A549 (cell line): ENCODE measurements around the gene TRANK1.

ENCODE experiments used
- CEBPB ChIP-seq, 2 experiments: fragments of >200 bp in 1 of 2; sonication (Bioruptor Twin) in 1 of 2; formaldehyde crosslinking in 1 of 2; IDR thresholded peaks; 2 replicates each; pipeline ENCODE4 v1.6.1; 2012 to 2016
- EP300 ChIP-seq, 2 experiments: fragments of >200 bp; sonication (Bioruptor Twin); formaldehyde crosslinking; IDR thresholded peaks; 2 replicates in 1 of 2; 3 replicates in 1 of 2; pipeline ENCODE4 v1.6.1; 2016 to 2017
- HOXB5 ChIP-seq: fragments of 250-450 bp; sonication (Bioruptor Pico); IDR thresholded peaks from 2 replicates; pipeline ENCODE4 v1.5.0; 2020; ENCODE audit warnings: mild to moderate bottlenecking, moderate library complexity
- KDM1A ChIP-seq: fragments of 200-600 bp; sonication (generic); IDR thresholded peaks from 2 replicates; pipeline ENCODE4 v1.6.1; 2016; ENCODE audit warnings: low read depth, mild to moderate bottlenecking
- POLR2A ChIP-seq: IDR thresholded peaks from 2 replicates; pipeline ENCODE4 v1.6.1; 2012; ENCODE audit warnings: mild to moderate bottlenecking, low read length
- POLR2AphosphoS2 ChIP-seq: conservative IDR thresholded peaks from 2 replicates; pipeline ENCODE4 v1.6.1; 2012; ENCODE audit warnings: low read length, improper control_type of control experiment, inconsistent platforms
- ZSCAN20 ChIP-seq: fragments of 250-450 bp; sonication (Bioruptor Pico); IDR thresholded peaks from 2 replicates; pipeline ENCODE4 v1.8.0; 2022; ENCODE audit warnings: mild to moderate bottlenecking, moderate library complexity
- TF ChIP-seq, protein P1 (sequence below): fragments of >200 bp; sonication (Bioruptor Twin); formaldehyde crosslinking; IDR thresholded peaks from 3 replicates; pipeline ENCODE4 v1.5.1; 2016
- TF ChIP-seq, protein P2 (sequence below): IDR thresholded peaks from 2 replicates; pipeline ENCODE4 v1.6.1; 2012

DNA sequence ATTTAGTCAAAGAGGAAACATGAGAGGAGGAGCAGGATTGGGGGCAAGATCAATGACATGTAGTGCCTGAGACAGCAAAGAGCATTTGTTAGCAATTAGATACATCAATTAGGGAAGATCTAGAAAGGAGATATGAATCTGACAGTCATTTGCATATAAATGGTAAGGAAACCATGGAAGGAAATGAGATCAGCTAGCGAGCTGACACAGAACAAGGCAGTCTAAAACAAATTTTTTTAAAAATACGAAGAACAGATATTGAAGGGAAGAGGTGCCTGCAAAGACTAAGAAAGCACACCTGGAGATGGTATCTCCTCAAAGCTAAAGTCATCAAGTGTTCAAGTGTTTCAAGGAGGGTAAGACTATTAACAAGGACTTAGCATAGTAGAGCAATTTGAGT is 43.5 kb upstream of the TRANK1 start:
- TF ChIP-seq, protein P1, sequence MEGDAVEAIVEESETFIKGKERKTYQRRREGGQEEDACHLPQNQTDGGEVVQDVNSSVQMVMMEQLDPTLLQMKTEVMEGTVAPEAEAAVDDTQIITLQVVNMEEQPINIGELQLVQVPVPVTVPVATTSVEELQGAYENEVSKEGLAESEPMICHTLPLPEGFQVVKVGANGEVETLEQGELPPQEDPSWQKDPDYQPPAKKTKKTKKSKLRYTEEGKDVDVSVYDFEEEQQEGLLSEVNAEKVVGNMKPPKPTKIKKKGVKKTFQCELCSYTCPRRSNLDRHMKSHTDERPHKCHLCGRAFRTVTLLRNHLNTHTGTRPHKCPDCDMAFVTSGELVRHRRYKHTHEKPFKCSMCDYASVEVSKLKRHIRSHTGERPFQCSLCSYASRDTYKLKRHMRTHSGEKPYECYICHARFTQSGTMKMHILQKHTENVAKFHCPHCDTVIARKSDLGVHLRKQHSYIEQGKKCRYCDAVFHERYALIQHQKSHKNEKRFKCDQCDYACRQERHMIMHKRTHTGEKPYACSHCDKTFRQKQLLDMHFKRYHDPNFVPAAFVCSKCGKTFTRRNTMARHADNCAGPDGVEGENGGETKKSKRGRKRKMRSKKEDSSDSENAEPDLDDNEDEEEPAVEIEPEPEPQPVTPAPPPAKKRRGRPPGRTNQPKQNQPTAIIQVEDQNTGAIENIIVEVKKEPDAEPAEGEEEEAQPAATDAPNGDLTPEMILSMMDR, result no peak
- no peak for TF ChIP-seq CEBPB (IDR thresholded peaks at IDR 0.05)
- TF ChIP-seq POLR2A, result no peak
- TF ChIP-seq EP300 (IDR thresholded peaks at IDR 0.05), result no peak
- TF ChIP-seq KDM1A, result no peak
- TF ChIP-seq, protein P2, sequence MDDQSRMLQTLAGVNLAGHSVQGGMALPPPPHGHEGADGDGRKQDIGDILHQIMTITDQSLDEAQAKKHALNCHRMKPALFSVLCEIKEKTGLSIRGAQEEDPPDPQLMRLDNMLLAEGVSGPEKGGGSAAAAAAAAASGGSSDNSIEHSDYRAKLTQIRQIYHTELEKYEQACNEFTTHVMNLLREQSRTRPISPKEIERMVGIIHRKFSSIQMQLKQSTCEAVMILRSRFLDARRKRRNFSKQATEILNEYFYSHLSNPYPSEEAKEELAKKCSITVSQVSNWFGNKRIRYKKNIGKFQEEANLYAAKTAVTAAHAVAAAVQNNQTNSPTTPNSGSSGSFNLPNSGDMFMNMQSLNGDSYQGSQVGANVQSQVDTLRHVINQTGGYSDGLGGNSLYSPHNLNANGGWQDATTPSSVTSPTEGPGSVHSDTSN, result no peak
- no peak for TF ChIP-seq HOXB5 (CRISPR knock-in tag)
- no peak for TF ChIP-seq POLR2AphosphoS2
- TF ChIP-seq ZSCAN20 (CRISPR knock-in tag), result no peak
